Measurements from ENCODE around the gene KRTAP3-3.

KRTAP3-3 gene

DNA sequence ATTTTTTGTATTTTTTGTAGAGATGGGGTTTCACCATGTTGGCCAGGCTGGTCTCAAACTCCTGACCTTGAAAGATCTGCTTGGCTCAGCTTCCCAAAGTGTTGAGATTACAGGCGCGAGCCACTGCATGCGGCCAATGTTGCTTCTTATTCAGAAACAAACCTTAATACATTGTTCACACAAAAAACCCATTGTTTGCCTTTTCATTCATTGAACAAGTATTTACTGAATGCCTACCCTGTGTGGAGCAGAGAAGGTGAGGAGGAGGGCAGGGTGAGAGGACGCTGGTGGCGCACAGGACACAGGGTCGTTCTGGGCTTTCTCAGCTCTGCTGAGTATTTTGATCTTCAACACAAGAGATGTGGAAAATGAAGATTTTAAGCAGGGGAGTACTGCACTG lies 48.5 kb downstream of the KRTAP3-3 start:
- TF ChIP-seq, protein P1, sequence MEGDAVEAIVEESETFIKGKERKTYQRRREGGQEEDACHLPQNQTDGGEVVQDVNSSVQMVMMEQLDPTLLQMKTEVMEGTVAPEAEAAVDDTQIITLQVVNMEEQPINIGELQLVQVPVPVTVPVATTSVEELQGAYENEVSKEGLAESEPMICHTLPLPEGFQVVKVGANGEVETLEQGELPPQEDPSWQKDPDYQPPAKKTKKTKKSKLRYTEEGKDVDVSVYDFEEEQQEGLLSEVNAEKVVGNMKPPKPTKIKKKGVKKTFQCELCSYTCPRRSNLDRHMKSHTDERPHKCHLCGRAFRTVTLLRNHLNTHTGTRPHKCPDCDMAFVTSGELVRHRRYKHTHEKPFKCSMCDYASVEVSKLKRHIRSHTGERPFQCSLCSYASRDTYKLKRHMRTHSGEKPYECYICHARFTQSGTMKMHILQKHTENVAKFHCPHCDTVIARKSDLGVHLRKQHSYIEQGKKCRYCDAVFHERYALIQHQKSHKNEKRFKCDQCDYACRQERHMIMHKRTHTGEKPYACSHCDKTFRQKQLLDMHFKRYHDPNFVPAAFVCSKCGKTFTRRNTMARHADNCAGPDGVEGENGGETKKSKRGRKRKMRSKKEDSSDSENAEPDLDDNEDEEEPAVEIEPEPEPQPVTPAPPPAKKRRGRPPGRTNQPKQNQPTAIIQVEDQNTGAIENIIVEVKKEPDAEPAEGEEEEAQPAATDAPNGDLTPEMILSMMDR (IDR thresholded peaks at IDR 0.05; ENCODE audit: low read depth, low read length, missing control alignments) = no peak
- H3K4me3 ChIP-seq (replicated peaks; ENCODE audit: low read depth, low read length) = no peak overlapping the region
- DNase-seq (ENCODE audit: extremely low read depth, low read depth) = no peak

DNA sequence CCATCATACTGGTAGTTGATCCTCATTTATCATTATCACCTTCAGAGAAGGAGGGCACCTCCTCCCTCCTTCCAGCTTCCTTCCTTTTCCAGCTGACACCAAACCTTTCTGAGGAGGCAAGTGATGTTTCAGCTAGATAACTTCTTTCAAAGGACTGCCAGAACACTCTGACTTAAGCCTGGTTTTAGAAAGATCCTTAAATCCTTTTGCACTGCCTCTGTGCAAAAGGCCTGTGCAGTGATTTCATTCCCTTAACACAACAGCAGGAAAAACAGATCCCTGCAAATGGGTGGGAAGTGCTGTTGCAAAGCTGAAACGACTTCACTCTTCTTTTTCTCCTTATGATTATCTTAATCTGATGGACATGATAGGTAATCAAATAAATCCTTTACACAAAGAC lies 49.4 kb downstream of the KRTAP3-3 start:
- DNase-seq (ENCODE audit: extremely low read depth, low read depth) = no peak
- no peak overlapping the region for H3K4me3 ChIP-seq (replicated peaks; ENCODE audit: low read depth, low read length)
- TF ChIP-seq, protein P1 (IDR thresholded peaks at IDR 0.05; ENCODE audit: low read depth, low read length, missing control alignments) = no peak

All from HFF-Myc (cell line).